Astrocyte (in vitro differentiated cells and primary cell): ENCODE measurements around the gene CCDC181.

Experiments
- CTCF ChIP-seq: IDR thresholded peaks from 2 replicates; pipeline ENCODE4 v1.5.1; 2011; ENCODE audit warnings: low read depth, mild to moderate bottlenecking, inconsistent platforms, low read length, moderate library complexity; ENCODE audit not compliant: insufficient read depth
- EZH2 ChIP-seq: IDR thresholded peaks from 2 replicates; pipeline ENCODE4 v1.6.1; 2012; ENCODE audit warnings: mild to moderate bottlenecking, low read length, inconsistent platforms; ENCODE audit not compliant: insufficient read depth

DNA sequence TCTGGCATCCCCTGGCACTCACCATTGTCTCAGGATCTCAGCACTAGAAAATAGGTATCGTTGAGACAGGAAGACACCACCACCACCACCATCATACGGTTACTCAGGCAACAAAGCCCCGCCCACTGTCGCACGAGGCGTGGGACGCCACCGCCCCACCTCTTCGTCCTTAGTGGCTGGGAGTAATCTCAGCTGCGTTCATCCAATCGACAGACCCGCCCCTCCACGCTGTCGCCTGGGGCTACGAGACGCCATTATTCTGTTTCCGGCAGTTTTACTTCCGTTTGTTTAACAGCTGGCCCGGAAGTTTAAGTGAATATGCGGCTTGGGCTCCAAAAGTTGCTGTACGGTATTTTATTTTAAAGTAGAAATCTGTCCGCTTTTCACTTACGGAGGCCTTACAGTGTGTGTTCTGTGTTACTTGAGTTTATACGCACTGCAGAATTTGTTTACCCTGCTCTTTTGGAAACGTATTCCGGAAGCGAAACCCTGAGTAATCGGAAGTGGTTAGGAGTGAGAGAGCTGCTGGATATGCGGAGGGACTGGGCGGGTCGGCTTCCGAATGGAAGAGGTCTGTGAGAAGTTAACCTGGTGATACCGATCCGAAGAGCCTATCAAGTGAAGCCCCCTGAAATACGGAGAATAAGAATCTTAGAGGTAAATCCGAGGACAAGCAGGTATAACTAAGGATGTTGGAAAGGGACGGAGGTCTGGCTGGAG lies 59.4 kb downstream of the CCDC181 start, which contains the start of the genes BLZF1 and NME7:
- TF ChIP-seq CTCF, result no peak
- TF ChIP-seq EZH2, result no peak
